Stomach (tissue), 9 donors: Measurements from ENCODE around the gene MAIP1. TPM values are rescaled to one million over a fixed set of nuclear protein-coding genes. Genes with fewer than 3 reads are reported as not detected.
A peak's percentile ranks its signal among the peaks of the same experiment; 100 is the strongest.

Source experiments
- DNase-seq, 2 donors: peaks; one replicate each; pipeline versions ENCODE4 v3.0.0 to v3.0.0-alpha.2; 2013 to 2019
- H3K27ac ChIP-seq, 5 donors: fragments of 200-600 bp in 4 of 5; sonication (generic) in 4 of 5; one replicate each; pipeline ENCODE4 v1.5.1; 2013 to 2019; ENCODE audit warnings: mild to moderate bottlenecking in 1 of 5, moderate library complexity in 1 of 5
- H3K27me3 ChIP-seq, 3 donors: fragments of 200-600 bp; sonication (generic); one replicate each; pipeline ENCODE4 v1.5.1; 2017 to 2019; ENCODE audit warnings: mixed run types in 1 of 3
- H3K36me3 ChIP-seq, 4 donors: fragments of 200-600 bp; sonication (generic); 1 replicate in 3 of 4; 2 replicates in 1 of 4; pipeline ENCODE4 v1.5.1; 2016 to 2019
- H3K4me1 ChIP-seq, 4 donors: fragments of 200-600 bp; sonication (generic); one replicate each; pipeline ENCODE4 v1.5.1; 2016 to 2019
- H3K4me3 ChIP-seq, 4 donors: fragments of 200-600 bp; sonication (generic) in 3 of 4; one replicate each; pipeline ENCODE4 v1.5.1; 2016 to 2019; ENCODE audit warnings: mild to moderate bottlenecking in 1 of 4
- H3K9me3 ChIP-seq, 4 donors: fragments of 200-600 bp; sonication (generic); one replicate each; pipeline ENCODE4 v1.5.1; 2016 to 2019
- EP300 ChIP-seq: sonication (generic); formaldehyde crosslinking; IDR thresholded peaks from one replicate; pipeline ENCODE4 v1.6.1; 2017; ENCODE audit warnings: antibody characterized with exemption
- POLR2A ChIP-seq, 4 donors: fragments of 450-650 bp; IDR thresholded peaks; one replicate each; pipeline ENCODE4 v1.6.1; 2016; ENCODE audit warnings: antibody characterized with exemption in 4 of 4, control low read depth in 2 of 4, mild to moderate bottlenecking in 1 of 4, moderate library complexity in 1 of 4
- POLR2AphosphoS5 ChIP-seq, 3 donors: sonication (generic); formaldehyde crosslinking; IDR thresholded peaks; one replicate each; pipeline ENCODE4 v1.6.1; 2016; ENCODE audit warnings: antibody characterized with exemption in 3 of 3
- WGBS, 5 donors: extraction: QIAGEN DNeasy Blood & Tissue Kit in 3 of 5; methylation state at CpG; one replicate each; pipeline versions ENCODE4 v1.1.5 to v1.1.7; 2013 to 2018; 5-methylcytosine and 5-hydroxymethylcytosine counted together
- intact Hi-C: fragments of 100-400 bp; cut with DNase I; formaldehyde crosslinking; loops from one replicate; pipeline ENCODE4 v1.15.1; 2023; ENCODE audit warnings: low total_unique reads
- polyA plus RNA-seq, 3 donors: library from polyadenylated mRNA; stranded (reverse); fragments of 200-250 nt; gene quantifications; one replicate each; pipeline ENCODE4 v1.2.3, GENCODE V29; 2013
- total RNA-seq, 5 donors: library from RNA; depleted of rRNA; stranded (reverse); fragments of >200 nt; gene quantifications; one replicate each; pipeline versions ENCODE4 v1.1.0 to v1.2.3, GENCODE V29; 2014 to 2016
- TF ChIP-seq, protein P1 (sequence below), 7 experiments: fragments of 450-650 bp in 4 of 7; fragments of 200-600 bp in 3 of 7; sonication (generic) in 3 of 7; IDR thresholded peaks; one replicate each; pipeline ENCODE4 v1.5.1; 2016 to 2019; ENCODE audit warnings: antibody characterized with exemption in 7 of 7, control low read depth in 2 of 7, mild to moderate bottlenecking in 1 of 7
- donor health status: healthy with polysubstance abuse.
- donor health status: Bipolar disorder and iron deficiency.
- donor health status: healthy.

Gene MAIP1
- total and polyA plus RNA-seq, 8 donors, result 7.0 to 30.4 (median 22.9) TPM; not detected in 1

DNA sequence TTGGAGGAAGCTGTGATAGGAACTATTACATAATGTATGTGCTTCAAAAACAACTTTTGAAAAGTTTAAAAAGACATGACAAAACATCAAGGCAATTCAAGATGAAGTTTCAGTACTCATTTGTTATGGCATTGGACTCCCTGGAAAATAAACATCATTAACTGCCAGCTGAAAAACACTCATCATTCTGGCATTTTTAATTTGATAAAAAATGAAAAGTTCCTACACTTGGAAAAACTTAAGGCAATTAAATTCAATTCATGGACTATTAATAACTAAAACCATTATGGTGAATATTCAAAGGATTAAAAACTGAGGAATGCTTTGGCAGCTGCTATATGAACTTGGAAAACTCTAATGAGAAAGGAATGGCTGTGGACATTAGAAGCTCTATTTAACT is 8.5 kb upstream of the MAIP1 start:
- Histone ChIP-seq H3K4me3 (no peak overlapping the region), H3K27me3 (no peaks in the 10 kb centered on the region), H3K36me3 (peaks cover 11 to 66% (median 61%) of the 10 kb centered on the region in 4 donors), H3K9me3 (no peaks in the 10 kb centered on the region), H3K4me1 (peaks cover 0 to 26% (median 7%) of the 10 kb centered on the region in 4 donors), H3K27ac (no peak overlapping the region)
- DNase-seq, result no peak
- TF ChIP-seq, protein P1, sequence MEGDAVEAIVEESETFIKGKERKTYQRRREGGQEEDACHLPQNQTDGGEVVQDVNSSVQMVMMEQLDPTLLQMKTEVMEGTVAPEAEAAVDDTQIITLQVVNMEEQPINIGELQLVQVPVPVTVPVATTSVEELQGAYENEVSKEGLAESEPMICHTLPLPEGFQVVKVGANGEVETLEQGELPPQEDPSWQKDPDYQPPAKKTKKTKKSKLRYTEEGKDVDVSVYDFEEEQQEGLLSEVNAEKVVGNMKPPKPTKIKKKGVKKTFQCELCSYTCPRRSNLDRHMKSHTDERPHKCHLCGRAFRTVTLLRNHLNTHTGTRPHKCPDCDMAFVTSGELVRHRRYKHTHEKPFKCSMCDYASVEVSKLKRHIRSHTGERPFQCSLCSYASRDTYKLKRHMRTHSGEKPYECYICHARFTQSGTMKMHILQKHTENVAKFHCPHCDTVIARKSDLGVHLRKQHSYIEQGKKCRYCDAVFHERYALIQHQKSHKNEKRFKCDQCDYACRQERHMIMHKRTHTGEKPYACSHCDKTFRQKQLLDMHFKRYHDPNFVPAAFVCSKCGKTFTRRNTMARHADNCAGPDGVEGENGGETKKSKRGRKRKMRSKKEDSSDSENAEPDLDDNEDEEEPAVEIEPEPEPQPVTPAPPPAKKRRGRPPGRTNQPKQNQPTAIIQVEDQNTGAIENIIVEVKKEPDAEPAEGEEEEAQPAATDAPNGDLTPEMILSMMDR (IDR thresholded peaks at IDR 0.05), result no peak
- TF ChIP-seq POLR2AphosphoS5 (IDR thresholded peaks at IDR 0.05), result no peak
- no peak for TF ChIP-seq POLR2A (IDR thresholded peaks at IDR 0.05)
- no peak for TF ChIP-seq EP300
- intact Hi-C loops, result no loop called here

- H3K4me1 ChIP-seq, result peaks cover 11 to 51% (median 23%) of the 10 kb centered on the region in 4 donors
- no peak for DNase-seq
- intact Hi-C loops, result no loop called here
- H3K27ac ChIP-seq, result no peak overlapping the region
- H3K4me3 ChIP-seq, result no peak overlapping the region
- no peaks in the 10 kb centered on the region for H3K9me3 ChIP-seq
- TF ChIP-seq POLR2AphosphoS5 (IDR thresholded peaks at IDR 0.05) (no peak), EP300 (no peak), POLR2A (IDR thresholded peaks at IDR 0.05) (no peak)
- TF ChIP-seq, protein P1 (IDR thresholded peaks at IDR 0.05), result no peak
- 88 to 93% (median 92%) methylated on average over 5 of the region's 5 CpGs for WGBS, 5 donors
- H3K36me3 ChIP-seq, result peaks cover 11 to 42% (median 41%) of the 10 kb centered on the region in 4 donors
- no peaks in the 10 kb centered on the region for H3K27me3 ChIP-seq
Observed at GRCh38 chr2:199950396-199950795, 5.0 kb upstream of the MAIP1 start.

- TF ChIP-seq EP300 (no peak), POLR2A (IDR thresholded peaks at IDR 0.05) (no peak), POLR2AphosphoS5 (IDR thresholded peaks at IDR 0.05) (no peak)
- TF ChIP-seq, protein P1 (IDR thresholded peaks at IDR 0.05), result no peak
- no peak for DNase-seq
- intact Hi-C loops, result no loop called here
- Histone ChIP-seq H3K4me1 (peaks cover 11 to 47% (median 24%) of the 10 kb centered on the region in 4 donors), H3K9me3 (no peaks in the 10 kb centered on the region), H3K4me3 (no peak overlapping the region), H3K36me3 (peaks cover 11 to 36% (median 35%) of the 10 kb centered on the region in 4 donors), H3K27me3 (no peaks in the 10 kb centered on the region), H3K27ac (no peak overlapping the region)
- WGBS, 5 donors, result 24 to 47% (median 45%) methylated on average over 1 of the region's 1 CpG
Observed at GRCh38 chr2:199951023-199951422, 4.4 kb upstream of the MAIP1 start.

- no peaks in the 10 kb centered on the region for H3K27me3 ChIP-seq
- DNase-seq, result no peak
- no peaks in the 10 kb centered on the region for H3K9me3 ChIP-seq
- H3K27ac ChIP-seq, result peak overlapping the region; percentile 84 to 97 (median 89)
- peak overlapping the region; percentile 81 to 97 (median 94) for H3K4me3 ChIP-seq
- peaks cover 23 to 71% (median 50%) of the 10 kb centered on the region in 4 donors for H3K4me1 ChIP-seq
- no peak for TF ChIP-seq POLR2AphosphoS5 (IDR thresholded peaks at IDR 0.05)
- no peak for TF ChIP-seq POLR2A (IDR thresholded peaks at IDR 0.05)
- TF ChIP-seq, protein P1 (IDR thresholded peaks at IDR 0.05), result no peak
- TF ChIP-seq EP300, result no peak
- intact Hi-C loops, result no loop called here
- H3K36me3 ChIP-seq, result peaks cover 4 to 28% (median 22%) of the 10 kb centered on the region in 4 donors
- WGBS, 5 donors, result 0 to 1% (median 0%) methylated on average over 13 of the region's 13 CpGs
Observed at GRCh38 chr2:199955007-199955338, 409 bp upstream of the MAIP1 start.
